HepG2 (cell line): ENCODE data around the gene VEGFB. TPM values are rescaled to one million over a fixed set of nuclear protein-coding genes. Genes with fewer than 3 reads are reported as not detected.

Source experiments
- ATAC-seq: fragments of 200-7000 bp; cut with Tn5 transposase; 3 replicates; pipeline ENCODE4 v1.9.1; 2020; ENCODE audit warnings: mild to moderate bottlenecking, moderate library complexity
- BruUV-seq: library from RNA; stranded (reverse); fragments of 400-500 nt; replicated peaks from 2 replicates; lab custom pipeline; 2021; lab: Mats Ljungman, UMichigan
- CTCF ChIA-PET: fragments of 300-600 bp; formaldehyde crosslinking; extraction: SDS; loops from one replicate; lab custom pipeline; 2021; ENCODE audit warnings: low total read pairs, inconsistent platforms, low intra/inter-chr PET ratio; lab: Yijun Ruan, JAX
- POLR2A ChIA-PET: fragments of 350-600 bp; sonication (Branson Sonifier 250); formaldehyde crosslinking; loops from one replicate; lab custom pipeline; 2020; ENCODE audit warnings: antibody characterized with exemption, inconsistent platforms; lab: Yijun Ruan, JAX
- DNase-seq: peaks from one replicate; pipeline ENCODE4 v3.0.0-alpha.2; 2015; ENCODE audit warnings: low spot score
- FAIRE-seq: peaks from 3 replicates; lab custom pipeline; 2011; peaks lifted over from hg19 to GRCh38; lab: Jason Lieb, UNC
- H2AFZ ChIP-seq: one replicate; pipeline ENCODE4 v1.6.1; 2011; ENCODE audit warnings: low read length, inconsistent platforms
- H3K27ac ChIP-seq: fragments of 300-600 bp; 3 replicates; pipeline ENCODE4 v1.8.0; 2011; ENCODE audit warnings: mixed run types, mild to moderate bottlenecking, mixed read lengths, low read length, inconsistent platforms; ENCODE audit not compliant: insufficient read depth; ENCODE audit errors: extremely low read length
- H3K27me3 ChIP-seq, 2 experiments: fragments of 200-600 bp in 1 of 2; 2 replicates in 1 of 2; 3 replicates in 1 of 2; pipeline versions ENCODE4 v1.6.0 to v1.8.0; 2011; ENCODE audit warnings: low read length in 2 of 2, mild to moderate bottlenecking in 2 of 2, moderate library complexity in 2 of 2, inconsistent platforms in 1 of 2; ENCODE audit not compliant: insufficient read depth in 2 of 2, control insufficient read depth in 1 of 2
- H3K36me3 ChIP-seq, 2 experiments: fragments of 200-600 bp in 1 of 2; replicated peaks in 1 of 2; 2 replicates in 1 of 2; 3 replicates in 1 of 2; pipeline versions ENCODE4 v1.5.1 to v1.8.0; 2011; ENCODE audit warnings: low read length in 2 of 2, inconsistent platforms in 1 of 2; ENCODE audit not compliant: insufficient read depth in 2 of 2, control insufficient read depth in 1 of 2
- H3K4me1 ChIP-seq: 2 replicates; pipeline ENCODE4 v1.5.1; 2012; ENCODE audit warnings: low read length, inconsistent platforms; ENCODE audit not compliant: insufficient read depth
- H3K4me2 ChIP-seq: 2 replicates; pipeline ENCODE4 v1.6.0; 2011; ENCODE audit warnings: low read depth, low read length, inconsistent platforms
- H3K4me3 ChIP-seq, 3 experiments: fragments of 200-600 bp in 1 of 3; sonication (generic), shearing (Covaris generic) in 1 of 3; replicated peaks in 1 of 3; 2 replicates each; pipeline ENCODE4 v1.5.1; 2011 to 2016; ENCODE audit warnings: low read length in 3 of 3, inconsistent platforms in 2 of 3, low read depth in 2 of 3, mild to moderate bottlenecking in 2 of 3, control low read depth in 1 of 3, mixed read lengths in 1 of 3; ENCODE audit not compliant: insufficient read depth in 1 of 3
- H3K79me2 ChIP-seq: one replicate; pipeline ENCODE4 v1.6.1; 2011; ENCODE audit warnings: low read length, inconsistent platforms; ENCODE audit not compliant: insufficient read depth
- H3K9ac ChIP-seq: 2 replicates; pipeline ENCODE4 v1.6.0; 2011; ENCODE audit warnings: mild to moderate bottlenecking, low read depth, low read length, inconsistent platforms; ENCODE audit not compliant: insufficient read depth
- H3K9me3 ChIP-seq: 2 replicates; pipeline ENCODE4 v1.5.1; 2012; ENCODE audit warnings: mild to moderate bottlenecking, low read length
- H4K20me1 ChIP-seq: 2 replicates; pipeline ENCODE4 v1.6.0; 2011; ENCODE audit warnings: inconsistent platforms, mild to moderate bottlenecking, low read length, moderate library complexity; ENCODE audit not compliant: insufficient read depth
- GATA4 ChIP-seq: sonication (generic); IDR thresholded peaks from 2 replicates; pipeline ENCODE4 v1.6.1; 2016; ENCODE audit warnings: antibody characterized with exemption, low read depth, borderline replicate concordance
- HOXD1 ChIP-seq: sonication (generic); formaldehyde crosslinking; IDR thresholded peaks from 2 replicates; pipeline ENCODE4 v1.5.0; 2020; ENCODE audit warnings: missing genetic modification reagents
- JARID2 ChIP-seq: sonication (generic); formaldehyde crosslinking; IDR thresholded peaks from 2 replicates; pipeline ENCODE4 v1.8.1; 2023; ENCODE audit warnings: missing genetic modification reagents, inconsistent platforms; ENCODE audit not compliant: insufficient replicate concordance
- KAT8 ChIP-seq: IDR thresholded peaks from 2 replicates; pipeline ENCODE4 v1.6.1; 2016; ENCODE audit warnings: missing genetic modification reagents, missing compliant biosample characterization
- KDM4B ChIP-seq: sonication (generic); formaldehyde crosslinking; IDR thresholded peaks from 2 replicates; pipeline ENCODE4 v1.4.0; 2020; ENCODE audit warnings: missing genetic modification reagents
- RBFOX2 ChIP-seq: fragments of 200-400 bp; formaldehyde crosslinking; IDR thresholded peaks from 2 replicates; pipeline ENCODE4 v1.6.1; 2017; ENCODE audit warnings: low read depth, mild to moderate bottlenecking, low read length
- RCOR2 ChIP-seq: IDR thresholded peaks from 2 replicates; pipeline ENCODE4 v1.6.1; 2016; ENCODE audit warnings: missing biosample characterization, missing genetic modification reagents
- TSC22D2 ChIP-seq: sonication (generic); formaldehyde crosslinking; IDR thresholded peaks from 2 replicates; pipeline ENCODE4 v1.5.1; 2020; ENCODE audit warnings: missing genetic modification reagents, mild to moderate bottlenecking, borderline replicate concordance
- ZMYM2 ChIP-seq: sonication (generic); formaldehyde crosslinking; IDR thresholded peaks from 2 replicates; pipeline ENCODE4 v1.8.0; 2022; ENCODE audit warnings: mild to moderate bottlenecking, missing genetic modification reagents
- ZNF709 ChIP-seq: sonication (generic); formaldehyde crosslinking; IDR thresholded peaks from 2 replicates; pipeline ENCODE4 v1.5.0; 2020; ENCODE audit warnings: mild to moderate bottlenecking, missing genetic modification reagents
- ZNF747 ChIP-seq: sonication (generic); formaldehyde crosslinking; IDR thresholded peaks from 2 replicates; pipeline ENCODE4 v1.8.1; 2023; ENCODE audit warnings: missing genetic modification reagents, mild to moderate bottlenecking, borderline replicate concordance
- ZNF816 ChIP-seq: sonication (generic); formaldehyde crosslinking; IDR thresholded peaks from 2 replicates; pipeline ENCODE4 v1.8.0; 2022; ENCODE audit warnings: missing genetic modification reagents, mild to moderate bottlenecking, borderline replicate concordance
- WGBS: methylation state at CpG from one replicate; pipeline ENCODE4 v1.1.6; 2017; ENCODE audit warnings: low lambda C conversion rate; 5-methylcytosine and 5-hydroxymethylcytosine counted together
- in situ Hi-C: cut with HindIII; loops from 2 replicates; pipeline ENCODE4 v1.10.0; 2017; ENCODE audit warnings: low pct_unique_long_range_greater_than_20kb; ENCODE audit not compliant: extremely low pct_ligation_motif_present
- intact Hi-C: fragments of 100-400 bp; cut with micrococcal nuclease; formaldehyde crosslinking; loops from one replicate; pipeline ENCODE4 v1.10.0; 2022; ENCODE audit not compliant: unreplicated experiment
- polyA plus RNA-seq, 8 experiments: library from polyadenylated mRNA; depleted of rRNA in 3 of 8; stranded (reverse) in 7 of 8; unstranded in 1 of 8; fragments of >200 nt; fragmentation: Illumina TruSeq in 4 of 8; extraction: Trizol in 4 of 8; gene quantifications; 2 replicates each; pipeline versions ENCODE4 v1.2.1 to v1.2.3, GENCODE V29; 2011 to 2016; ENCODE audit warnings: low read depth in 4 of 8, missing spikeins in 1 of 8, mixed read lengths in 1 of 8; ENCODE audit not compliant: insufficient read depth in 1 of 8
- total RNA-seq, 5 experiments: library from RNA; depleted of rRNA; stranded (reverse); fragments of >200 nt; fragmentation: Illumina TruSeq; extraction: Trizol; gene quantifications; 2 replicates each; pipeline ENCODE4 v1.2.3, GENCODE V29; 2016; ENCODE audit warnings: low read depth in 1 of 5
- TF ChIP-seq, protein P1 (sequence below): sonication (generic); formaldehyde crosslinking; IDR thresholded peaks from 2 replicates; pipeline ENCODE4 v1.4.0; 2020; ENCODE audit warnings: missing genetic modification reagents, borderline replicate concordance
- TF ChIP-seq, protein P2 (sequence below): sonication (generic); formaldehyde crosslinking; IDR thresholded peaks from 2 replicates; pipeline ENCODE4 v1.4.0; 2020; ENCODE audit warnings: missing genetic modification reagents
- TF ChIP-seq, protein P3 (sequence below): IDR thresholded peaks from 2 replicates; pipeline ENCODE4 v1.6.1; 2018; ENCODE audit warnings: missing genetic modification reagents, mild to moderate bottlenecking, missing compliant biosample characterization
- TF ChIP-seq, protein P4 (sequence below): sonication (generic); formaldehyde crosslinking; IDR thresholded peaks from 2 replicates; pipeline ENCODE4 v1.4.0; 2020; ENCODE audit warnings: low read depth, missing genetic modification reagents

The VEGFB gene
- total and polyA plus RNA-seq, 2 of the 13 experiments (the other 11 are each of a cell fraction or from before 2014, with no cell fraction given), result 9.0 to 11.3 TPM

DNA sequence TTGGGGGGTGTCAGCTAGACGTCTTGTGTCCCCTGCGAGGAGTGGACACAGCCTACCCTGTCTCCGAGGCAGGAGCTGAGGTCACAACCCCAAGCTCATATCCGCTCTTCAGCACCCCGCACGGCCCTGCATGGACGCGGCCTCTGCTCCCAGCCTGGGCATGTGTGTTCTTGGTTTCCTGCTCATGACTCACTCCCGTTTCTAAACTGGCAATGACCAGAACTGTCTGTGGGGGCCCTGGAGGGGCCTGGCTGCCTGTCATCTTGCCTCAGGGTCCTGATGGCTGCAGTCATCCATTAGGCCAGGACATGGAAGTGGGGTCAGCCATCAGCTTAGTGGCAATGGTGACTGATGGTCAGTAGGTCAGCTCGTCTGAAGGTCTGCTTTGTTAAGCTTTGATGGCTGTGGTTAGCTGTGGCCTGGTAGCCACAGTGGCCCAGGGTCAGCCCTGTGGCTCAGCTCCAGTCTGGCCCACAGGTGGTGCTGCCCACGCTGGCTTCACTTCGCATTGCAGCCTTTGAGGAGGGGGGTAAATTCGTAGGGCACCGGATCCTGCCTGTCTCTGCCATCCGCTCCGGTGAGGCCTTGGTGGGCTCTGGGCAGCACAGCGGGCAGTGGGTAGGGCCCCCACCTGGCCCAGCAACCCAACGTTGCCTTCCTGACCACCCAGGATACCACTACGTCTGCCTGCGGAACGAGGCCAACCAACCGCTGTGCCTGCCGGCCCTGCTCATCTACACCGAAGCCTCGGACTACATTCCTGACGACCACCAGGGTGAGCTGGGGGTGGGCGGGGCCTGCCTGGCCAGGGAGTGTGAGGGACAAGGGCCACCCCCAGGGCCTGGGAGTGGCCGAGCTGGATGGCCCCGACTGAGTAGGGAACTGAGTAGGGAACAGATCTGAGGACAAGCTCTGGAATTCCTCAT is 28.9 kb downstream of the VEGFB start:
- POLR2A ChIA-PET, result no interaction called here
- no peak for ATAC-seq

More for the DNA sequence above, 28.9 kb downstream of the VEGFB start:
- peaks cover 8 to 35% of the 10 kb centered on the region in 2 experiments; a peak in 4 of 5 replicates for H3K36me3 ChIP-seq
- no TSS peak for BruUV-seq
- no peak for TF ChIP-seq ZNF747 (CRISPR knock-in tag)
- no peak for TF ChIP-seq HOXD1 (CRISPR knock-in tag)
- TF ChIP-seq, protein P1, sequence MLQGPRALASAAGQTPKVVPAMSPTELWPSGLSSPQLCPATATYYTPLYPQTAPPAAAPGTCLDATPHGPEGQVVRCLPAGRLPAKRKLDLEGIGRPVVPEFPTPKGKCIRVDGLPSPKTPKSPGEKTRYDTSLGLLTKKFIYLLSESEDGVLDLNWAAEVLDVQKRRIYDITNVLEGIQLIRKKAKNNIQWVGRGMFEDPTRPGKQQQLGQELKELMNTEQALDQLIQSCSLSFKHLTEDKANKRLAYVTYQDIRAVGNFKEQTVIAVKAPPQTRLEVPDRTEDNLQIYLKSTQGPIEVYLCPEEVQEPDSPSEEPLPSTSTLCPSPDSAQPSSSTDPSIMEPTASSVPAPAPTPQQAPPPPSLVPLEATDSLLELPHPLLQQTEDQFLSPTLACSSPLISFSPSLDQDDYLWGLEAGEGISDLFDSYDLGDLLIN (CRISPR knock-in tag), result no peak
- TF ChIP-seq, protein P2, sequence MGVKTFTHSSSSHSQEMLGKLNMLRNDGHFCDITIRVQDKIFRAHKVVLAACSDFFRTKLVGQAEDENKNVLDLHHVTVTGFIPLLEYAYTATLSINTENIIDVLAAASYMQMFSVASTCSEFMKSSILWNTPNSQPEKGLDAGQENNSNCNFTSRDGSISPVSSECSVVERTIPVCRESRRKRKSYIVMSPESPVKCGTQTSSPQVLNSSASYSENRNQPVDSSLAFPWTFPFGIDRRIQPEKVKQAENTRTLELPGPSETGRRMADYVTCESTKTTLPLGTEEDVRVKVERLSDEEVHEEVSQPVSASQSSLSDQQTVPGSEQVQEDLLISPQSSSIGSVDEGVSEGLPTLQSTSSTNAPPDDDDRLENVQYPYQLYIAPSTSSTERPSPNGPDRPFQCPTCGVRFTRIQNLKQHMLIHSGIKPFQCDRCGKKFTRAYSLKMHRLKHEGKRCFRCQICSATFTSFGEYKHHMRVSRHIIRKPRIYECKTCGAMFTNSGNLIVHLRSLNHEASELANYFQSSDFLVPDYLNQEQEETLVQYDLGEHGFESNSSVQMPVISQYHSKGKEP, result no peak
- no peak for TF ChIP-seq ZNF709 (CRISPR knock-in tag)
- no peak for TF ChIP-seq ZMYM2
- TF ChIP-seq KAT8, result no peak
- no peak for TF ChIP-seq RCOR2 (CRISPR knock-in tag)
- TF ChIP-seq KDM4B (CRISPR knock-in tag), result no peak
- TF ChIP-seq, protein P3, sequence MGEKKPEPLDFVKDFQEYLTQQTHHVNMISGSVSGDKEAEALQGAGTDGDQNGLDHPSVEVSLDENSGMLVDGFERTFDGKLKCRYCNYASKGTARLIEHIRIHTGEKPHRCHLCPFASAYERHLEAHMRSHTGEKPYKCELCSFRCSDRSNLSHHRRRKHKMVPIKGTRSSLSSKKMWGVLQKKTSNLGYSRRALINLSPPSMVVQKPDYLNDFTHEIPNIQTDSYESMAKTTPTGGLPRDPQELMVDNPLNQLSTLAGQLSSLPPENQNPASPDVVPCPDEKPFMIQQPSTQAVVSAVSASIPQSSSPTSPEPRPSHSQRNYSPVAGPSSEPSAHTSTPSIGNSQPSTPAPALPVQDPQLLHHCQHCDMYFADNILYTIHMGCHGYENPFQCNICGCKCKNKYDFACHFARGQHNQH (CRISPR knock-in tag), result no peak
- no peak for TF ChIP-seq TSC22D2 (CRISPR knock-in tag)
- no peak for TF ChIP-seq GATA4
- no peak for TF ChIP-seq ZNF816 (CRISPR knock-in tag)
- no peak for TF ChIP-seq RBFOX2
- no peak for TF ChIP-seq JARID2 (CRISPR knock-in tag)
- TF ChIP-seq, protein P4, sequence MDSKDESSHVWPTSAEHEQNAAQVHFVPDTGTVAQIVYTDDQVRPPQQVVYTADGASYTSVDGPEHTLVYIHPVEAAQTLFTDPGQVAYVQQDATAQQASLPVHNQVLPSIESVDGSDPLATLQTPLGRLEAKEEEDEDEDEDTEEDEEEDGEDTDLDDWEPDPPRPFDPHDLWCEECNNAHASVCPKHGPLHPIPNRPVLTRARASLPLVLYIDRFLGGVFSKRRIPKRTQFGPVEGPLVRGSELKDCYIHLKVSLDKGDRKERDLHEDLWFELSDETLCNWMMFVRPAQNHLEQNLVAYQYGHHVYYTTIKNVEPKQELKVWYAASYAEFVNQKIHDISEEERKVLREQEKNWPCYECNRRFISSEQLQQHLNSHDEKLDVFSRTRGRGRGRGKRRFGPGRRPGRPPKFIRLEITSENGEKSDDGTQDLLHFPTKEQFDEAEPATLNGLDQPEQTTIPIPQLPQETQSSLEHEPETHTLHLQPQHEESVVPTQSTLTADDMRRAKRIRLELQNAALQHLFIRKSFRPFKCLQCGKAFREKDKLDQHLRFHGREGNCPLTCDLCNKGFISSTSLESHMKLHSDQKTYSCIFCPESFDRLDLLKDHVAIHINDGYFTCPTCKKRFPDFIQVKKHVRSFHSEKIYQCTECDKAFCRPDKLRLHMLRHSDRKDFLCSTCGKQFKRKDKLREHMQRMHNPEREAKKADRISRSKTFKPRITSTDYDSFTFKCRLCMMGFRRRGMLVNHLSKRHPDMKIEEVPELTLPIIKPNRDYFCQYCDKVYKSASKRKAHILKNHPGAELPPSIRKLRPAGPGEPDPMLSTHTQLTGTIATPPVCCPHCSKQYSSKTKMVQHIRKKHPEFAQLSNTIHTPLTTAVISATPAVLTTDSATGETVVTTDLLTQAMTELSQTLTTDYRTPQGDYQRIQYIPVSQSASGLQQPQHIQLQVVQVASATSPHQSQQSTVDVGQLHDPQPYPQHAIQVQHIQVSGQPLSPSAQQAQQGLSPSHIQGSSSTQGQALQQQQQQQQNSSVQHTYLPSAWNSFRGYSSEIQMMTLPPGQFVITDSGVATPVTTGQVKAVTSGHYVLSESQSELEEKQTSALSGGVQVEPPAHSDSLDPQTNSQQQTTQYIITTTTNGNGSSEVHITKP (CRISPR knock-in tag), result no peak
- intact Hi-C loops, result no loop called here
- WGBS, result 86% methylated on average over 2 of the region's 29 CpGs
- H3K4me3 ChIP-seq, result no peak overlapping the region
- peaks cover 8% of the 10 kb centered on the region for H3K4me1 ChIP-seq
- no peaks in the 10 kb centered on the region for H3K27me3 ChIP-seq
- H3K4me2 ChIP-seq, result no peak overlapping the region
- H4K20me1 ChIP-seq, result no peaks in the 10 kb centered on the region
- H3K9ac ChIP-seq, result no peak overlapping the region
- H2AFZ ChIP-seq, result no peak overlapping the region
- DNase-seq (no peak), FAIRE-seq (no peak)
- no peaks in the 10 kb centered on the region for H3K9me3 ChIP-seq
- CTCF ChIA-PET, result no interaction called here
- in situ Hi-C loops, result no loop called here
- H3K79me2 ChIP-seq, result no peaks in the 10 kb centered on the region
- no peak overlapping the region for H3K27ac ChIP-seq
